GM12878 (cell line): ENCODE measurements around the gene FFAR4. TPM values are rescaled to one million over a fixed set of nuclear protein-coding genes. Genes with fewer than 3 reads are reported as not detected.

Experiments used
- ATAC-seq: fragments of 200-7000 bp; cut with Tn5 transposase; 3 replicates; pipeline ENCODE4 v1.9.1; 2020; ENCODE audit warnings: mild to moderate bottlenecking, moderate library complexity
- BruUV-seq: library from RNA; stranded (reverse); fragments of 400-500 nt; replicated peaks from 2 replicates; lab custom pipeline; 2021; lab: Mats Ljungman, UMichigan
- CTCF ChIA-PET: fragments of 300-600 bp; sonication (Branson Sonifier 250); formaldehyde crosslinking; extraction: SDS; loops from one replicate; lab custom pipeline; 2021; ENCODE audit warnings: inconsistent platforms; lab: Yijun Ruan, JAX
- POLR2A ChIA-PET: fragments of 350-600 bp; formaldehyde crosslinking; extraction: SDS; loops from one replicate; lab custom pipeline; 2021; ENCODE audit warnings: inconsistent platforms; lab: Charles Lee
- RAD21 ChIA-PET: fragments of 300-600 bp; sonication (Branson Sonifier 250); formaldehyde crosslinking; loops from one replicate; lab custom pipeline; 2023; ENCODE audit warnings: antibody characterized with exemption; ENCODE audit not compliant: unreplicated experiment; lab: Charles Lee
- SMC1A ChIA-PET: fragments of 300-600 bp; sonication (Branson Sonifier 250); formaldehyde crosslinking; loops from one replicate; lab custom pipeline; 2023; ENCODE audit not compliant: unreplicated experiment, uncharacterized antibody; lab: Charles Lee
- DNase-seq: peaks from one replicate; pipeline ENCODE4 v3.0.0-alpha.2; 2011; ENCODE audit warnings: low read depth, low spot score
- FAIRE-seq: peaks from 3 replicates; lab custom pipeline; 2011; peaks lifted over from hg19 to GRCh38; lab: Jason Lieb, UNC
- H2AFZ ChIP-seq: 2 replicates; pipeline ENCODE4 v1.6.0; 2011; ENCODE audit warnings: low read depth, low read length, control low read depth; ENCODE audit not compliant: control insufficient read depth
- H3K27ac ChIP-seq: 2 replicates; pipeline ENCODE4 v1.5.1; 2011; ENCODE audit warnings: control low read depth; ENCODE audit not compliant: control insufficient read depth, insufficient read depth
- H3K27me3 ChIP-seq, 2 experiments: replicated peaks in 1 of 2; 2 replicates each; pipeline versions ENCODE4 v1.6.0 to v1.6.1; 2011; ENCODE audit warnings: low read length in 1 of 2; ENCODE audit not compliant: control insufficient read depth in 2 of 2, insufficient read depth in 2 of 2
- H3K36me3 ChIP-seq, 2 experiments: 2 replicates each; pipeline ENCODE4 v1.5.1; 2011; ENCODE audit warnings: low read length in 1 of 2; ENCODE audit not compliant: control insufficient read depth in 2 of 2, insufficient read depth in 2 of 2
- H3K4me1 ChIP-seq: 2 replicates; pipeline ENCODE4 v1.6.1; 2011; ENCODE audit warnings: mild to moderate bottlenecking, low read length, moderate library complexity, mixed read lengths; ENCODE audit not compliant: control insufficient read depth, insufficient read depth
- H3K4me2 ChIP-seq: 2 replicates; pipeline ENCODE4 v1.6.0; 2011; ENCODE audit warnings: control low read depth; ENCODE audit not compliant: control insufficient read depth, insufficient read depth
- H3K4me3 ChIP-seq: fragments of 200-600 bp; sonication (generic); 2 replicates; pipeline ENCODE4 v1.5.1; 2016
- H3K79me2 ChIP-seq: 2 replicates; pipeline ENCODE4 v1.6.0; 2011; ENCODE audit warnings: low read length; ENCODE audit not compliant: control insufficient read depth, insufficient read depth
- H3K9ac ChIP-seq: 2 replicates; pipeline ENCODE4 v1.8.0; 2011; ENCODE audit warnings: low read length, control low read depth, mixed read lengths; ENCODE audit not compliant: control insufficient read depth, insufficient read depth
- H3K9me3 ChIP-seq: replicated peaks from 3 replicates; pipeline ENCODE4 v1.5.1; 2011; ENCODE audit warnings: mild to moderate bottlenecking, low read length; ENCODE audit not compliant: control insufficient read depth, insufficient read depth
- H4K20me1 ChIP-seq: 2 replicates; pipeline ENCODE4 v1.6.0; 2011; ENCODE audit not compliant: control insufficient read depth, insufficient read depth
- EP300 ChIP-seq, 2 experiments: fragments of 150-350 bp in 1 of 2; IDR thresholded peaks; 2 replicates each; pipeline ENCODE4 v1.6.1; 2011 to 2012; ENCODE audit warnings: low read depth in 2 of 2, low read length in 2 of 2, borderline replicate concordance in 1 of 2, improper control_type of control experiment in 1 of 2, inconsistent platforms in 1 of 2; ENCODE audit not compliant: control insufficient read depth in 1 of 2
- HDAC6 ChIP-seq: fragments of 200-600 bp; sonication (generic); IDR thresholded peaks from one replicate; pipeline ENCODE4 v1.8.0; 2017; ENCODE audit warnings: antibody characterized with exemption; ENCODE audit not compliant: unreplicated experiment
- IRF4 ChIP-seq: IDR thresholded peaks from 2 replicates; pipeline ENCODE4 v1.6.1; 2011; ENCODE audit warnings: low read depth, low read length
- KAT2A ChIP-seq: conservative IDR thresholded peaks from 2 replicates; pipeline ENCODE4 v1.6.1; 2011; ENCODE audit warnings: low read depth, low read length; ENCODE audit not compliant: control insufficient read depth
- NFXL1 ChIP-seq: fragments of 450-650 bp; IDR thresholded peaks from 2 replicates; pipeline ENCODE4 v1.6.1; 2017; ENCODE audit warnings: antibody characterized with exemption, mild to moderate bottlenecking, borderline replicate concordance
- NFYA ChIP-seq: IDR thresholded peaks from 2 replicates; pipeline ENCODE4 v1.6.1; 2011; ENCODE audit warnings: low read depth, mild to moderate bottlenecking, low read length, improper control_type of control experiment, borderline replicate concordance
- RAD51 ChIP-seq: fragments of 450-650 bp; IDR thresholded peaks from 2 replicates; pipeline ENCODE4 v1.6.1; 2016; ENCODE audit warnings: moderate library complexity, mild to moderate bottlenecking, inconsistent platforms
- RBBP5 ChIP-seq: fragments of 200-600 bp; sonication (generic); conservative IDR thresholded peaks from 2 replicates; pipeline ENCODE4 v1.6.1; 2016
- SREBF1 ChIP-seq: IDR thresholded peaks from 2 replicates; pipeline ENCODE4 v1.6.1; 2012; ENCODE audit warnings: mild to moderate bottlenecking, low read length
- STAT3 ChIP-seq: IDR thresholded peaks from 2 replicates; pipeline ENCODE4 v1.6.1; 2011; ENCODE audit warnings: low read depth, low read length, improper control_type of control experiment
- ZNF687 ChIP-seq: fragments of 450-650 bp; IDR thresholded peaks from 2 replicates; pipeline ENCODE4 v1.6.1; 2017; ENCODE audit warnings: mild to moderate bottlenecking, moderate library complexity
- WGBS: methylation state at CpG from one replicate; pipeline ENCODE4 v1.1.6; 2016; ENCODE audit warnings: low lambda C conversion rate; ENCODE audit not compliant: insufficient replicate concordance, insufficient coverage; ENCODE audit errors: missing lambda C conversion rate; 5-methylcytosine and 5-hydroxymethylcytosine counted together
- in situ Hi-C: fragments of 300-500 bp; cut with MboI; formaldehyde crosslinking; loops from 9 replicates; pipeline ENCODE4 v1.14.3; 2018; ENCODE audit warnings: mixed read lengths
- intact Hi-C: fragments of 100-400 bp; cut with micrococcal nuclease; formaldehyde crosslinking; loops from one replicate; pipeline ENCODE4 v1.14.2; 2022; ENCODE audit not compliant: unreplicated experiment
- polyA plus RNA-seq, 11 experiments: library from polyadenylated mRNA; depleted of rRNA in 4 of 11; unstranded in 6 of 11; stranded (reverse) in 5 of 11; fragments of >200 nt; fragmentation: Nextera tagmentation in 4 of 11; fragmentation: Illumina TruSeq in 1 of 11; extraction: Ambion mirVana in 4 of 11; extraction: Trizol in 1 of 11; gene quantifications; 1 replicate in 1 of 11; 2 replicates in 10 of 11; pipeline versions ENCODE4 v1.2.1 to v1.2.3, GENCODE V29; 2011 to 2016; ENCODE audit warnings: inconsistent platforms in 2 of 11, missing spikeins in 2 of 11, low read depth in 1 of 11
- total RNA-seq, 4 experiments: library from RNA; depleted of rRNA in 3 of 4; stranded (reverse); fragments of >200 nt in 3 of 4; fragmentation: Illumina TruSeq in 1 of 4; extraction: Trizol in 1 of 4; gene quantifications; 2 replicates each; pipeline versions ENCODE4 v1.2.1 to v1.2.3, GENCODE V29; 2013 to 2021

Gene FFAR4
- total and polyA plus RNA-seq, 10 of the 15 experiments (the other 5 are each of a cell fraction or from before 2014, with no cell fraction given), result not detected

- no peaks in the 10 kb centered on the region for H4K20me1 ChIP-seq
- H2AFZ ChIP-seq, result no peak overlapping the region
- RAD21 ChIA-PET, result no interaction called here
- no peaks in the 10 kb centered on the region for H3K9me3 ChIP-seq
- ATAC-seq, result no peak
- no peaks in the 10 kb centered on the region for H3K36me3 ChIP-seq
- H3K4me1 ChIP-seq, result no peaks in the 10 kb centered on the region
- no peak for DNase-seq
- H3K27ac ChIP-seq, result no peak overlapping the region
- TF ChIP-seq HDAC6, result no peak
- TF ChIP-seq NFXL1, result no peak
- TF ChIP-seq SREBF1, result no peak
- TF ChIP-seq KAT2A, result no peak
- TF ChIP-seq EP300 (IDR thresholded peaks at IDR 0.05; ENCODE audit: borderline replicate concordance in 1 of 2, control insufficient read depth in 1 of 2, low read depth in 2 of 2, low read length in 2 of 2), result no peak
- TF ChIP-seq IRF4, result no peak
- TF ChIP-seq RAD51, result no peak
- no peak for TF ChIP-seq STAT3
- TF ChIP-seq RBBP5, result no peak
- no peak for TF ChIP-seq NFYA
- TF ChIP-seq ZNF687, result no peak
- H3K79me2 ChIP-seq, result no peaks in the 10 kb centered on the region
- in situ Hi-C loops, result no loop called here
- no peak overlapping the region for H3K9ac ChIP-seq
- no TSS peak for BruUV-seq
- FAIRE-seq, result no peak
- intact Hi-C loops, result no loop called here
- no peak overlapping the region for H3K4me3 ChIP-seq
- CTCF ChIA-PET, result no interaction called here
- no peak overlapping the region for H3K4me2 ChIP-seq
- no peaks in the 10 kb centered on the region for H3K27me3 ChIP-seq
- POLR2A ChIA-PET, result no interaction called here
- SMC1A ChIA-PET, result no interaction called here
- 65% methylated on average over 5 of the region's 5 CpGs for WGBS
Measured at GRCh38 chr10:93548376-93549071, 17.9 kb upstream of the FFAR4 start.
